ENCODE measurements around the gene CRYBA1. TPM values are rescaled to one million over a fixed set of nuclear protein-coding genes. Genes with fewer than 3 reads are reported as not detected.

The CRYBA1 gene
- total and polyA plus RNA-seq, 2 of the 8 experiments (the other 6 are each of a cell fraction or from before 2014, with no cell fraction given): not detected

DNA sequence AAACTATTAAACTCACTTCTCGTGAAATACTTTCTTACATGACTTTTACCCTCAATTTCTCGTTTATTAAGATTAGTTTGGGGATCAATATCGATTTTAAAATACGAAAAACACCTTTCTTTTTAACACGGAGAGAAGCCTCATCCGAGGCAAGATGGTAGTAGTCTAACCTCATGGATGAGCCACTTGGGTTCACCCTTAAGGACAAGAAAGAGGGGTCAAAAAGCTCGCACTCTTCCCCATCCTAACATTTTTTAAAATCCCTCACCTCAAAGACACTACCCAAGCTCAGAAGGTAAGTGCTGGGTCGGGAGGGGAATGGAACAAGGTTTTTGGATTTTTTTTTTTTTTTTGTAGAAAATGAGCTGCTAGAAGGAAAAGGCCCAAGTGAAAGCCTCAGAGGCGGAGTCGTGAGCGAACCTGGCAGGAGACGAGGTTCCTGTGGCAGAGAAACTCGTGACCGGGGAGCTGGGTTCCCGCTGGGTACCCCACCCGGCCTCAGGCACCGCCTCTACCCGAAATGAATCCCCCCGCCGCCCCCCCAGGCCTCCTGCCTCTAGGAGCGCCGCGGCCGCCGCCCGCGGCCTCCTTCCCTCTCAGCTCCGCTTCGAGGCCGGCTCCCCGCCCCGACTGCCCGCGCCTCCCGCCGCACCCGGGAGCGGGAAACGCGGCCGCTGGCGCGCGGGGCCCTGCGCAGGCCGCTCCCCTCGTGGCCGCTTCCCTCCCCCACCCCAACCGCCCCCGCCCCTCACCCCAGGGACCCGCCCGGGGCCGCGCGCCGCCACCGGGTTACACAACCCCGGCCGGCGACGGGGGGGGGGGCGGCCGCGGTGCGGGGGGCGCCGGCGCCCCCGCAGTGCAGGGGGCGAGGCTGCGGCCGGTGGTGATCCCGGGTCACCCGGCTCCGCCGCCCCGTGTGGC, 45.7 kb downstream of the CRYBA1 start (continued):
- TF ChIP-seq TEAD4 (IDR thresholded peaks at IDR 0.05; ENCODE audit: low read depth, low read length): no peak
- TF ChIP-seq CBX5 (IDR thresholded peaks at IDR 0.05; ENCODE audit: low read depth, low read length): no peak
- 0 out of 2 replicates have a peak, but pooled peaks have one; percentile 19 for TF ChIP-seq E2F6 (IDR thresholded peaks at IDR 0.05)
- peak; percentile 34 for TF ChIP-seq SAP30 (IDR thresholded peaks at IDR 0.05; ENCODE audit: insufficient read depth, insufficient replicate concordance, low read length)
- TF ChIP-seq SIRT6 (IDR thresholded peaks at IDR 0.05; ENCODE audit: low read length): no peak
- peak; percentile 22 for TF ChIP-seq ASH2L (IDR thresholded peaks at IDR 0.05; ENCODE audit: low read length)
- TF ChIP-seq ZNF274 (IDR thresholded peaks at IDR 0.05; ENCODE audit: borderline replicate concordance, extremely low read depth, low read length): no peak
- TF ChIP-seq YY1 (IDR thresholded peaks at IDR 0.05; ENCODE audit: low read depth, low read length): no peak
